MG63 (cell line): ENCODE results near the gene STIL. TPM values are rescaled to one million over a fixed set of nuclear protein-coding genes. Genes with fewer than 3 reads are reported as not detected.
"Not testable (repeated sequence)": the region's sequence is repeated elsewhere in the genome, so short reads cannot be mapped to it uniquely, and the experiment has no call there.

Source experiments
- DNase-seq: peaks from one replicate; pipeline ENCODE4 v3.0.0-alpha.2; 2020
- H3K27me3 ChIP-seq: fragments of 250-450 bp; sonication (Bioruptor Pico); 2 replicates; pipeline ENCODE4 v1.5.1; 2020; ENCODE audit warnings: mild to moderate bottlenecking, moderate library complexity
- H3K36me3 ChIP-seq: fragments of 250-450 bp; sonication (Bioruptor Pico); 2 replicates; pipeline ENCODE4 v1.5.1; 2020; ENCODE audit warnings: mild to moderate bottlenecking, moderate library complexity
- H3K4me3 ChIP-seq: fragments of 250-450 bp; sonication (Bioruptor Pico); 2 replicates; pipeline ENCODE4 v1.5.1; 2020; ENCODE audit warnings: mild to moderate bottlenecking, moderate library complexity
- H3K9me3 ChIP-seq: fragments of 250-450 bp; sonication (Bioruptor Pico); 2 replicates; pipeline ENCODE4 v1.5.1; 2020; ENCODE audit warnings: mild to moderate bottlenecking, moderate library complexity
- total RNA-seq: library from RNA; depleted of rRNA; stranded (reverse); fragments of >200 nt; shearing (Covaris generic); gene quantifications from 2 replicates; pipeline ENCODE4 v1.2.3, GENCODE V29; 2014; ENCODE audit warnings: low replicate concordance

The STIL gene
- total RNA-seq, 1 experiment from 2014 or later: 14.2 TPM

- no peak for DNase-seq
- H3K4me3 ChIP-seq: no peak overlapping the region
- no peaks in the 10 kb centered on the region for H3K27me3 ChIP-seq
- no peaks in the 10 kb centered on the region for H3K9me3 ChIP-seq
- H3K36me3 ChIP-seq: no peaks in the 10 kb centered on the region
Measured at GRCh38 chr1:47216278-47217059, 97.5 kb downstream of the STIL start.

DNA sequence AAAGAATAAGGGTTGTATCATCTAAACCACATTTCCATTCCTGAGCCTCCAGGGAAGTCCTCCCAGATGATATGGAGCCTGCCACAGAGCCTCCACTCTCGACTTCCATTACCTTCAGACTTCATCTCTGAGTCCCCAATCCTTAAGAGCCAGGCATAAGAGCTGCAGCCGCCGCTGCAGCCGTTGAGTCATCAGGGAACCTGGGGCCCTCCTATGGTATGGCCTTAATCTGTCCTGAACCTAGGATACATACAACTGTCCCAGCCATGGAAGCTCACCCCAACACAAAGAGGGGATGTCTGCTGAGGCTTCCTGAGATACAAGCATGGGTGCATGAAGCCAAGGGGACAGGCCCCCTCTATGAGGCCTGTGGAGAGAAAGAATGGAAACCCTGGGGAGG is 98.2 kb downstream of the STIL start:
- Histone ChIP-seq H3K9me3 (no peaks in the 10 kb centered on the region), H3K36me3 (no peaks in the 10 kb centered on the region), H3K27me3 (no peaks in the 10 kb centered on the region), H3K4me3 (no peak overlapping the region)
- no peak for DNase-seq

DNA sequence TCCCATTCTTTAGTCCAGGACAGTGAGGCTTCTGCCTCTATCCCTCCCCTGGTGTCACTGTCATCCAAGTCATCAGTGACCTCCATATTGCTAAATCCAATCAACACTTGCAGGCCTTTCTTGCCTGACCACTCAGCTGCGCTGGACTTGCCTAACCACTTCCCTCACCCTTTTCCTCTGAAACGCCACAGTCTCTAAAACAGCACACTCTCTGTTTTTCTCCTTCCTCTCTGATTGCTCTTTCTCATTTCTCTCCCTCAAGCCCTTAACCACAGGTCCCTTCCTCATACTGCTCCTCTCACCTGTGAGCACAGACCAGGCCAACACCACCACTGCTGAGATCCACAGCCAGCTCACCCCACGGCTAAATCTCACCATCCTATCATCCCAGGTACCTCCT is 99.4 kb downstream of the STIL start:
- no peaks in the 10 kb centered on the region for H3K9me3 ChIP-seq
- no peak overlapping the region for H3K4me3 ChIP-seq
- no peaks in the 10 kb centered on the region for H3K27me3 ChIP-seq
- DNase-seq: no peak
- no peaks in the 10 kb centered on the region for H3K36me3 ChIP-seq

- no peak overlapping the region for H3K4me3 ChIP-seq
Measured at GRCh38 chr1:47213230-47213963, 100.5 kb downstream of the STIL start.

GRCh38 chr1:47212636-47213229 is 101.2 kb downstream of the STIL start:
- no peak for DNase-seq
- no peaks in the 10 kb centered on the region for H3K36me3 ChIP-seq
- no peaks in the 10 kb centered on the region for H3K27me3 ChIP-seq
- H3K4me3 ChIP-seq: no peak overlapping the region
- H3K9me3 ChIP-seq: no peaks in the 10 kb centered on the region

More at GRCh38 chr1:47213230-47213963, 100.5 kb downstream of the STIL start:
- Histone ChIP-seq H3K36me3 (no peaks in the 10 kb centered on the region), H3K9me3 (no peaks in the 10 kb centered on the region), H3K27me3 (no peaks in the 10 kb centered on the region)
- DNase-seq: no peak

GRCh38 chr1:47211796-47212269 is 102.1 kb downstream of the STIL start:
- Histone ChIP-seq H3K4me3 (no peak overlapping the region), H3K36me3 (no peaks in the 10 kb centered on the region), H3K27me3 (no peaks in the 10 kb centered on the region), H3K9me3 (no peaks in the 10 kb centered on the region)
- no peak for DNase-seq

GRCh38 chr1:47210666-47211065 is 103.3 kb downstream of the STIL start:
- Histone ChIP-seq H3K36me3 (no peaks in the 10 kb centered on the region), H3K9me3 (no peaks in the 10 kb centered on the region), H3K27me3 (no peaks in the 10 kb centered on the region), H3K4me3 (no peak overlapping the region)
- DNase-seq: no peak

DNA sequence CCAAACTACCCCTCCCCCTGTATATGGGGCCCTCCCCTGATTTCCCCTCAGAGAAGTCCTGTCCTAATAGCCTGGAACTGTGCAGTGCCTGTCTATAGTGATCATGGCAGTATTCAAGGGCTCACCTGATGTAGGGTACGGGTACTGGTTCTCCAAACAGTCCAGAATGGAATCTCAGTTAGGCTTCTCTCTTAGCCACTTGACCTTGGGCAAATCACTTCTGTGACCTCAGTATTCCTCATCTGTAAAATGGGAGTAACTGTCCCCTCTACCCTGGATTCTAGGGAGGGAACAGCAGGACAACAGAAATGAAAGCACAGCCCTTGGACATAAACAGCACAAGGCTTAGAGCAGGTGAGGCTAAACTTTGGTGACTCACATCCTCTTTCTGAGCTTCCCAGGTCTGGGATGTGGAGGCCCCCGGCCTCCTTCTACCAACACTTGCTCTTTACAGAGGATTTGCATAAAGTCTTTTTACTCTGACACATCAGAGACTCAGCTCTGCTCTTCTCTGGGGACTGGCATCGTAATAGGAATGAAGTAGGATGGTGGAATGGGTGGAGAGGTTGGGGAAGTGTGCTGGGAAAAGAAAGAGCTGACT is 104.1 kb downstream of the STIL start:
- H3K27me3 ChIP-seq: no peaks in the 10 kb centered on the region
- H3K4me3 ChIP-seq: no peak overlapping the region
- H3K9me3 ChIP-seq: no peaks in the 10 kb centered on the region
- DNase-seq: no peak
- H3K36me3 ChIP-seq: no peaks in the 10 kb centered on the region

- no peak for DNase-seq
- Histone ChIP-seq H3K27me3 (no peaks in the 10 kb centered on the region), H3K36me3 (no peaks in the 10 kb centered on the region), H3K4me3 (no peak overlapping the region), H3K9me3 (no peaks in the 10 kb centered on the region)
Measured at GRCh38 chr1:47209091-47209490, 104.9 kb downstream of the STIL start.

GRCh38 chr1:47208374-47208850 is 105.5 kb downstream of the STIL start:
- no peaks in the 10 kb centered on the region for H3K9me3 ChIP-seq
- DNase-seq: no peak

DNA sequence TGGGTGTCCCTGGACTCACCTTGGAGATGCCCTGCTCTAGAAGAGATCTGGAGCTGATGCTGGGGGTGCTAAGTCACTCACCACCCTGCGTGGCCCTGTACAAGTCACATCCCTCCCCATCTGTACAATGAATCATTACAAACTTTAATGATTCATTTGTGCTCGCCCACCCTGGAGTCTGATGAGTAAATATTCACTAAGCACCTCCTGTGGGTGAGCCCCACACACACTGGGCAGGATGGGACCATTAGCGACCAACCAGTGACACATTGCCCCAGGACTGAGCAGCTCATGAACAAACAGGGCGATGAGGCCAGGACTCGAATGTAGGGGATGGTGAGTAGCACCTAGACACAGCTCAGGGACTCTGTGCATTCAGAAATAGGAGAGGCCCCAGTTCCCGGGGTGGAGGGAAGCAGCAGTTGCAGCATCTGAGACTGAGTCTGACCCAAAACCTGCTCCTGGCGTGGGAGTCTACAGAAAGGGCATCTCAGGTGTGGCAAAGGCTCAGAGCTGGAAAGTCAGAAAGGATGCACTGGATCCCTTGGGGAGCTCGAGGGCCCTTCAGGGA is 106.1 kb downstream of the STIL start:
- DNase-seq: no peak
- Histone ChIP-seq H3K9me3 (no peaks in the 10 kb centered on the region), H3K36me3 (no peaks in the 10 kb centered on the region), H3K4me3 (no peak overlapping the region), H3K27me3 (no peaks in the 10 kb centered on the region)

More at GRCh38 chr1:47208374-47208850, 105.5 kb downstream of the STIL start:
- Histone ChIP-seq H3K27me3 (no peaks in the 10 kb centered on the region), H3K4me3 (no peak overlapping the region), H3K36me3 (no peaks in the 10 kb centered on the region)

DNA sequence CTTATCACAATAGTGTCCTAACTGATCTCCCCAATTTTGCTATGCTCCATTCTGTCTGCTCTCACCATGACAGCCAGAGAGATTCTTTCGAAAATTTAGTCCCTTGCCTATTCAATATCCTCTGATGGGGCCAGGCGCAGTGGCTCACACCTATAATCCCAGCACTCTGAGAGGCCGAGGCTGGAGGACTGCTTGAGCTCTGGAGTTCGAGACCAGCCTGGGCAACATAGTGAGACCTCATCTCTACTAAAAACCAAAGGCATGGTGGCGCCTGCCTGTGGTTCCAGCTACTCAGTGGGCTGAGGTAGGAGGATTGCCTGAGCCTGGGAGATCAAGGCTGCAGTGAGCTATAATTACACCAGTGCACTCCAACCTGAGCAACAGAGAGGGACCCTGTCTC is 108.0 kb downstream of the STIL start:
- H3K27me3 ChIP-seq: no peaks in the 10 kb centered on the region
- H3K4me3 ChIP-seq: no peak overlapping the region
- H3K9me3 ChIP-seq: no peaks in the 10 kb centered on the region
- H3K36me3 ChIP-seq: no peaks in the 10 kb centered on the region
- DNase-seq: no peak

DNA sequence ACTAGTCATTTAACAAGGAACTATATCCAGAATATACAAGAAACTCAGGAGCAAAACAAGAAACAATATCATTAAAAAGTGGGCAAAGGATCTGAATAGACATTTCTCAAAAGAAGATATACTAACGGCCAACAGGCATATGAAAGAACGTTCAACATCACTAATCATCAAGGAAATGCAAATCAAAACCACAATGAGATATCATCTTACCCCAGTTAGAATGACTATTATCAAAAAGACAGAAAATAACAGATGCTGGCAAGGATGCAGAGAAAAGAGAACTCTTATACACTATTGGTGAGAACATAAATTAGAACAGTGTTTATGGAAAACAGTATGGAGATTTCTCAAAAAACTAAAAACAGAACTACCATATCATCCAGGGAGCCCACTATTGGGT is 110.4 kb downstream of the STIL start:
- DNase-seq, H3K27me3 ChIP-seq, H3K4me3 ChIP-seq, H3K9me3 ChIP-seq, H3K36me3 ChIP-seq: not testable (repeated sequence)

GRCh38 chr1:47201179-47201578 is 112.8 kb downstream of the STIL start:
- H3K4me3 ChIP-seq: no peak overlapping the region
- no peaks in the 10 kb centered on the region for H3K9me3 ChIP-seq
- no peaks in the 10 kb centered on the region for H3K36me3 ChIP-seq
- no peaks in the 10 kb centered on the region; the same call in 1 of the 2 replicates for H3K27me3 ChIP-seq
- DNase-seq: peak; percentile 28
